CD4-positive, alpha-beta T cell treated with Interleukin-6 for 4 hours (primary cell): ENCODE measurements around the gene UNC13B.
"Not testable (repeated sequence)": the region's sequence is repeated elsewhere in the genome, so short reads cannot be mapped to it uniquely, and the experiment has no call there.

ENCODE experiments used
- DNase-seq: peaks from one replicate; pipeline ENCODE4 v3.0.0-alpha.2; 2020; ENCODE audit warnings: mixed read lengths

The UNC13B gene

GRCh38 chr9:35164711-35165110, 2.9 kb downstream of the UNC13B start:
- DNase-seq = no peak

GRCh38 chr9:35167429-35167828, 5.6 kb downstream of the UNC13B start:
- DNase-seq = not testable (repeated sequence)

- no peak for DNase-seq
Observed at GRCh38 chr9:35168963-35169362, 7.2 kb downstream of the UNC13B start.

GRCh38 chr9:35172878-35173277, 11.1 kb downstream of the UNC13B start:
- no peak for DNase-seq

- no peak for DNase-seq
Observed at GRCh38 chr9:35177520-35177919, 15.7 kb downstream of the UNC13B start.

DNA sequence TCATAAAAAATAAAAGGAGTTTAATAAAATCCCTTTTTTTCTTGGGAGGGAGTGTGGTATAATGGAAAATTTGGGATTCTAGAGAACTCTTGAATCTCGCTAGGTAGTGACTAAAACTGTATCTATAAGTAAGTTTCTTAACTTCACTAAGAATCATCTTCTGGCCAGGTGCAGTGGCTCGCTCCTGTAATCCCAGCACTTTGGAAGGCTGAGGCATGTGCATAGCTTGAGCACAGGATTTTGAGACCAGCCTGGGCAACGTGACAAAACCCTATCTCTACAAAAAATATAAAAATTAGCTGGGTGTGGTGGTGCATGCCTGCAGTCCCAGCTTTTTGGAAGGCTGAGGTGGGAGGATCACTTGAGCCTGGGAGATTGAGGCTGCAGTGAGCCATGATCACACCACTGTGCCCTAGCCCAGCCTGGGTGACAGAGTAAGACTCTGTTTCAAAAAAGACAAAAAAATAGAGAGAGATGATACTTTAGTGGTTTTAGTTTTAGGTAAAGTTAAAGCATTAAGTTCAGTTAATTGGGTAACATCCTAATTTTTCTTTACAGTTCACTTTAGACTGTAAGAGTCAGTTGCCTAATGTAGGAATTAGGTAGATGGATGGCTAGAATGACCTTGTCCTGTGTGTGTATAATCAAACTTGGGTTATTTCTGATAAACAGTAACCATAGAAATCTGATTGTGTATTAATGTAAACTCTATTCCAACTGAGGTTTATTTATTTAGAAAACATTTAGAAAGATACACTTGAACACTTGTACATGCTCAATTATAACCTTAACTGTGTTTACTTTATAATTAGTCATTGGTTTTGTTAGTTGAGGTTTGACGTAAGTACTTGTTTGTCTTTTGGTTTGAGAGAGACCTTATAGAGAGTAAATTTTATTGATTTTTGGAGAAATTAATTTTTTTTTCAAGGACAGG, 17.8 kb downstream of the UNC13B start:
- no peak for DNase-seq

DNA sequence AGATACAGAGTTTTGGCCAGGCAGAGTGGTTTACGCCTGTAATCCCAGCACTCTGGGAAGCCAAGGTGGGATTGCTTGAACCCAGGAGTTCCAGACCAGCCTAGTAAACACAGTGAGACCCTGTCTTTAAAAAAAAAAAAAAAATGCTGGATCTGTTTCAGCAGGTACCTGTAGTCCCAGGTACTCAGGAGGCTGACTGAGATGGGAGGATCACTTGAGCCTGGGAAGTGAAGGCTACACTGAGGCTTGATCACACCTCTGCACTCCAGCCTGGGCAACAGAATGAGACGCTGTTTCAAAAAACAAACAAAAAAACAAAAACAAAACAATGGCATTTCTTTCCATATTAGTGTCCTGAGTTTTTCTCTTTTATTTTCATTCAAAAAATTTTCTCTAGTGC, 19.0 kb downstream of the UNC13B start:
- no peak for DNase-seq

DNA sequence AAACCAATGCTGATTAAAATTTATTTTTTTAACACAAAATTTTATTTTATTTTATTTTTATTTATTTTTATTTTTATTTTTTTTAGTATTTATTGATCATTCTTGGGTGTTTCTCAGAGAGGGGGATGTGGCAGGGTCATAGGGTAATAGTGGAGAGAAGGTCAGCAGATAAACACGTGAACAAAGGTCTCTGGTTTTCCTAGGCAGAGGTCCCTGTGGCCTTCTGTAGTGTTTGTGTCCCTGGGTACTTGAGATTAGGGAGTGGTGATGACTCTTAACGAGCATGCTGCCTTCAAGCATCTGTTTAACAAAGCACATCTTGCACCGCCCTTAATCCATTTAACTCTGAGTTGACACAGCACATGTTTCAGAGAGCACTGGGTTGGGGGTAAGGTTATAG, 20.6 kb downstream of the UNC13B start:
- not testable (repeated sequence) for DNase-seq

DNA sequence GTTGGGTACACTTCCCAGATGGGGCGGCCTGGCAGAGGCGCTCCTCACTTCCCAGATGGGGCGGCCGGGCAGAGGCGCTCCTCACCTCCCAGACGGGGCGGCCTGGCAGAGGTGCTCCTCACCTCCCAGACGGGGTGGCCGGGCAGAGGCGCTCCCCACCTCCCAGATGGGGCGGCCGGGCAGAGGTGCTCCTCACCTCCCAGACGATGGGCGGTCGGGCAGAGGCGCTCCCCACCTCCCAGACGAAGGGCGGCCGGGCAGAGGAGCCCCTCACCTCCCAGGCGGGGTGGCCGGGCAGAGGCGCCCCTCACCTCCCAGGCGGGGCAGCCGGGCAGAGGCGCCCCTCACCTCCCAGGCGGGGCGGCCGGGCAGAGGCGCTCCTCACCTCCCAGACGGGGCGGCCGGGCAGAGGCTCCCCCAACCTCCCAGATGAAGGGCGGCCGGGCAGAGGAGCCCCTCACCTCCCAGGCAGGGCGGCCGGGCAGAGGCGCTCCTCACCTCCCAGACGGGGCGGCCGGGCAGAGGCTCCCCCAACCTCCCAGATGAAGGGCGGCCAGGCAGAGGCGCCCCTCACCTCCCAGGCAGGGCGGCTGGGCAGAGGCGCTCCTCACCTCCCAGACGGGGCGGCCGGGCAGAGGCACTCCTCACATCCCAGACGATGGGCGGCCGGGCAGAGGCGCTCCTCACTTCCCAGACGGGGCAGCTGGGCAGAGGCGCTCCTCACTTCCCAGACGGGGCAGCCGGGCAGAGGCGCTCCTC, 21.4 kb downstream of the UNC13B start:
- DNase-seq = not testable (repeated sequence)

- DNase-seq = not testable (repeated sequence)
Observed at GRCh38 chr9:35183755-35184480, 22.1 kb downstream of the UNC13B start.

DNA sequence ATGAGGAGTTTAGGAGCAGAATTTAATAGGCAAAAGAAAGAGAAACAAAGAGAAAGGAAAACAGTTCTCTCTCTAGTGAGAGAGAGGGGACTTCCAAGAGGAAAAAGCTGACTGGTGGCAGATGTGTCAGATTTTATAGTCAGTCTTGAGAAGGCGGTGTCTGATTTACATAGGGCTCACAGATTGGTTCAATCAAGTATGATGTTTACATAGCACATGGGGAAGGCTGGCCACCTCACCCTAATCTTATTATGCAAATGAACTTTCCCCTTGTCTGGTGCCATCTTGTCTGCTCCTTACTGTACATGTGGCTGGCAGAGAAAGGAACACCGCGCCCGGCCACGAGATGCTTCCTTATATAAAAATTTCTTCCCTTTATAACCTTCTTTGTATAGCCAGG, 24.7 kb downstream of the UNC13B start:
- DNase-seq = no peak

DNA sequence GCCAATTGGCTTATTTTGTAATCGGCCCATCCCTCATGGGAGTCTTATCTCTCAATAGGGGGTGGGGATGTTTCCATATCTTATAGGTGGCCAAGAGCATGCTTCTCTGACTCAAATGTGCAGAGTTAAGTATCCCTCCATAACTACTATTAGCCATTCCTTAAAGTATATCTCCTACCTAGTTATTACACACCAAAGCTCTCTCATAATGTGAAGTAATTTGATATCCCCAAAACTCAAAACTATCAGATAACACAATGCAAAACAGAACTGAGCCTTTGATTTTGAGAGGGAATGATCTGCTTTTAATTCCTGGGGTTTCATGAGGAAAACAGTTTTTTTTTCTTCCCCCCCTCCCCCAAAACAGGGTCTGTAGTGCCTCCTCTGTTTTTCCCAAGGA, 28.4 kb downstream of the UNC13B start:
- no peak for DNase-seq

- DNase-seq = no peak
Observed at GRCh38 chr9:35191105-35191504, 29.3 kb downstream of the UNC13B start.

- DNase-seq = no peak
Observed at GRCh38 chr9:35193762-35194161, 32.0 kb downstream of the UNC13B start.

DNA sequence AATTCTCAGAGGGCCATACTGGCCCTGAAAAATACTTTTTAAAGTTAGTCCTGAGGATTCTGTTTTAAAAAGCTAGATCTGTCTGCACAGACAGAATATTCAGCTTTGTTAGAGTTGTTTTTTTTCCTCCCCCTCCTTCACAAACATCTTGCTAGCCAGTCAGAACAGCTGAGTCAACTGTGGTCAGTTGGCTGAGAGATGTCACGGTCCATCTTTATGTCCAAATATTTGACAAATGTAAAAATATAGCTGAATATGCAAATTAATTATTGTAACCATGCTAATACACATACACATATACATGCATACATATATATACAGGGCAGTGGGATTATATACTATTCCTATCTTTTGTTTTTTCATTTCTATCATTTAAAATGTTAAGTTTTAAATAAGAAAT, 33.9 kb downstream of the UNC13B start:
- DNase-seq = no peak

DNA sequence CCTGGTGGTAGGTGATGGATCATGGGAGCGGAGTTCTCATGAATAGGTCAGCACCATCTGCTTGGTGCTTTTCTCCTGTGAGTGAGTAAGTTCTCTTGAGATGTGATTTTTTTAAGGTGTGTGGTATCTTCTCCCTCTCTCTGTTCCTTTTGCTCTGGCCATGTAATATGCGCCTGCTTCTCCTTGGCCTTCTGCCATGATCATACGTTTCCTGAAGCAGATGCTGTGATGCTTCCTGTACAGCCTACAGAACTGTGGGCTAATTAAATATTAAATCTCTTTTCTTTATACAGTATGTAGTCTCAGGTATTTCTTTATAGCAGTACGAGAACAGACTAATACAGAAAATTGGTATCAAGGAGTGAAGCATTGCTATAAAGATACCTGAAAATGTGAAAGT, 36.4 kb downstream of the UNC13B start:
- DNase-seq = no peak

- DNase-seq = no peak
Observed at GRCh38 chr9:35203528-35203927, 41.7 kb downstream of the UNC13B start.

GRCh38 chr9:35205340-35205739, 43.5 kb downstream of the UNC13B start:
- DNase-seq = no peak

DNA sequence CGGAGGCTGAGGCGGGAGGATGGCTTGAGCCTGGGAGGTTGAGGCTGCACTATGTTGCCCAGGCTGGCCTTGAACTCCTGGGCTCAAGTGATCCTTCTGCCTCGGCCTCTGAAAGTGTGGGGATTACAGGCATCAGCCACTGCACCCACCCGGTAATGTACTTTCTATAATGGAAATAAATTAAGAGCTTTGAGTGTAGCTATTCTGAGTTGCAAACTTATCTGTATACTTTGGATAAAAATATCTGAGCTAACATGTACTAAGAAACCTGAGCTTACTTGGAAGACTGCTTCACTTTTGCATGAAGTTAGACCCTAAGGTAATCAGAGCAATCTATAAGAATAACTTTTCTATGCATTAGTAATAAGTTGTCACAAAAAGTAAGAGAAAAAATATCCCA, 50.0 kb downstream of the UNC13B start:
- DNase-seq = no peak

GRCh38 chr9:35220659-35221338, 59.0 kb downstream of the UNC13B start:
- no peak for DNase-seq

DNA sequence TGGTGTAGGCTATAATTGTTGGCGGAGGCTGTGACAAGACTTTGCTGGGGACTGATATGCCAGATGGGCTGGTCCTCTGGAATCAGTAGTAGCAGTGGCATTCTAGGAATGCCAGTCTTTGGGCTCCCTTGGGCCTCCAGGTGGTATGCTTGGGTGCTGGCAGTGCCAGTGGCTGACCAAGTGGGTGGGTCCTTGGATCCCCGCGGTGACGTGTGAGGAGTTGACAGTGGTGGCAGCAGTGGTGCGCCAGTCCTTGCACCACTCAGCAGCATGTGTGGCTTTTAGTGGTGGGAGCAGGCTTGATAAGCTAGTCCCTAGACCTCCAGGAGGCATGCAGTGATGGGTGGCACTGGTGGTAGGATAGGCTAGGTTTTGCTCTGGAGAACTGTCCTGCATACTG, 63.9 kb downstream of the UNC13B start:
- DNase-seq = no peak

DNA sequence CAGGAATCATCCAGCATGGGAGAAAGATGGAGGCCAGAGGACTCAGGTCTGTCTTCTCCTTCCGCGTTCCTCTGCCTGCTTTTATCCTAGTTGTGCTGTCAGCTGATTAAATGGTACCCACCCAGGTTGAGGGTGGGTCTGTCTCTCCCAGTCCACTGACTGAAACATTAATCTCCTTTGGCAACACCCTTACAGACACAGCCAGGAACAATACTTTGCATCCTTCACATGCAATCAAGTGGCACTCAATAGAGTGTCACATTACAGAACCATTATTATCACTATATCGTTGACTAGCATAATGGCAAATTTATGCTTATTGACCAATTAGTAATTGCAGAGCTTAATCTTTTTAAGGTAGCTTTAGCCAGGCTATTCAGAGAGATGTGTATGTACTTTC, 64.8 kb downstream of the UNC13B start:
- DNase-seq = no peak

GRCh38 chr9:35227284-35227683, 65.5 kb downstream of the UNC13B start:
- DNase-seq = no peak
